Right cardiac atrium (tissue), 5 donors: ENCODE results near the gene NCAN. TPM values are rescaled to one million over a fixed set of nuclear protein-coding genes. Genes with fewer than 3 reads are reported as not detected.

Experiments used
- ATAC-seq, 2 donors: fragments of 200-7000 bp; cut with Tn5 transposase; one replicate each; pipeline versions ENCODE4 v1.8.0 to v1.9.1; 2020; ENCODE audit warnings: moderate library complexity in 2 of 2, mild to moderate bottlenecking in 1 of 2
- DNase-seq, 3 donors: peaks; one replicate each; pipeline ENCODE4 v3.0.0-alpha.2; 2020
- H3K27ac ChIP-seq: one replicate; pipeline ENCODE4 v1.5.1; 2013; ENCODE audit warnings: mild to moderate bottlenecking, low read length, control low read depth, moderate library complexity
- H3K27me3 ChIP-seq: one replicate; pipeline ENCODE4 v1.6.1; 2013; ENCODE audit not compliant: control insufficient read depth, insufficient read depth
- H3K4me1 ChIP-seq: one replicate; pipeline ENCODE4 v1.6.1; 2013; ENCODE audit warnings: low read length; ENCODE audit not compliant: control insufficient read depth, insufficient read depth
- H3K4me3 ChIP-seq: one replicate; pipeline ENCODE4 v1.5.1; 2013; ENCODE audit warnings: low read length, control low read depth
- H3K9me3 ChIP-seq: one replicate; pipeline ENCODE4 v1.6.1; 2013; ENCODE audit warnings: low read length; ENCODE audit not compliant: control insufficient read depth
- WGBS: extraction: QIAGEN DNeasy Blood & Tissue Kit; methylation state at CpG from one replicate; pipeline ENCODE4 v1.1.7; 2013; 5-methylcytosine and 5-hydroxymethylcytosine counted together
- intact Hi-C, 4 donors: fragments of 100-400 bp; cut with DNase I; formaldehyde crosslinking; loops; one replicate each; pipeline versions ENCODE4 v1.11.0 to v1.14.0; 2022 to 2023
- polyA plus RNA-seq: library from polyadenylated mRNA; stranded (reverse); fragments of 200-250 nt; gene quantifications from one replicate; pipeline ENCODE4 v1.2.3, GENCODE V29; 2013
- total RNA-seq, 4 donors: library from RNA; stranded (reverse); fragmentation: NEBNext Ultra II Directional; extraction: Animal tissue kit (Norgen Biotek cat#: 25700); gene quantifications; one replicate each; pipeline ENCODE4 v1.2.1, GENCODE V29; 2021
- donor health status: healthy with polysubstance abuse.
- donor health status: DM: no; HTN: yes; CAD: no.
- donor health status: DM: no; HTN: no; CAD: no.
- donor health status: DM: no; HTN: yes; CAD: no; lungs with severe emphysema.
- donor health status: DM: yes; HTN: yes; CAD: no.

NCAN gene
- total and polyA plus RNA-seq, 5 donors: not detected

GRCh38 chr19:19300613-19301012, 88.9 kb downstream of the NCAN start:
- intact Hi-C loops: no loop called here
- Histone ChIP-seq H3K9me3 (no peaks in the 10 kb centered on the region), H3K27me3 (no peaks in the 10 kb centered on the region), H3K4me1 (no peaks in the 10 kb centered on the region), H3K27ac (no peak overlapping the region), H3K4me3 (no peak overlapping the region)
- 95% methylated on average over 12 of the region's 12 CpGs for WGBS
- ATAC-seq (no peak), DNase-seq (no peak)

Other genes with a start within 250 kb of the NCAN start
- 10 to 100 TPM; 50.3 to 77.7 (median 71.0) TPM for gene SUGP2, start 178.4 kb upstream of the NCAN start, total RNA-seq
- gene SUGP2, start 178.4 kb upstream of the NCAN start, polyA plus RNA-seq: 48.3 TPM
- gene ARMC6, start 178.4 kb upstream of the NCAN start, total RNA-seq: 10 to 100 TPM; 12.1 to 14.7 (median 13.8) TPM
- gene ARMC6, start 178.4 kb upstream of the NCAN start, polyA plus RNA-seq: 16.7 TPM
- gene SLC25A42, start 148.0 kb upstream of the NCAN start, total RNA-seq: 10 to 100 TPM; 13.4 to 18.7 (median 13.7) TPM
- gene SLC25A42, start 148.0 kb upstream of the NCAN start, polyA plus RNA-seq: 15.7 TPM
- gene TMEM161A, start 73.5 kb upstream of the NCAN start, total RNA-seq: 10 to 100 TPM; 14.0 to 27.0 (median 21.0) TPM
- 19.5 TPM for gene TMEM161A, start 73.5 kb upstream of the NCAN start, polyA plus RNA-seq
- 1 to 10 TPM in 1 of 4 donors, under 1 TPM in 3; 0.42 to 1.1 (median 0.47) TPM for gene MEF2B, start 41.7 kb upstream of the NCAN start, total RNA-seq
- 0.23 TPM for gene MEF2B, start 41.7 kb upstream of the NCAN start, polyA plus RNA-seq
- 10 to 100 TPM; 27.5 to 33.2 (median 31.3) TPM for gene BORCS8, start 19.8 kb upstream of the NCAN start, total RNA-seq
- 30.3 TPM for gene BORCS8, start 19.8 kb upstream of the NCAN start, polyA plus RNA-seq
- gene RFXANK, start 19.7 kb upstream of the NCAN start, total RNA-seq: 10 to 100 TPM; 35.2 to 46.1 (median 44.7) TPM
- 55.0 TPM for gene RFXANK, start 19.7 kb upstream of the NCAN start, polyA plus RNA-seq
- gene NR2C2AP, start 8.5 kb upstream of the NCAN start, total RNA-seq: 1 to 10 TPM; 6.4 to 10.0 (median 6.7) TPM
- gene NR2C2AP, start 8.5 kb upstream of the NCAN start, polyA plus RNA-seq: 8.1 TPM
- 1 to 10 TPM in 1 of 4 donors, under 1 TPM in 3; 0.48 to 1.3 (median 0.90) TPM for gene TM6SF2, start 61.3 kb downstream of the NCAN start, total RNA-seq
- gene TM6SF2, start 61.3 kb downstream of the NCAN start, polyA plus RNA-seq: 0.34 TPM
- 10 to 100 TPM; 34.8 to 44.9 (median 41.5) TPM for gene SUGP1, start 108.6 kb downstream of the NCAN start, total RNA-seq
- 27.4 TPM for gene SUGP1, start 108.6 kb downstream of the NCAN start, polyA plus RNA-seq
- gene MAU2, start 108.9 kb downstream of the NCAN start, total RNA-seq: 10 to 100 TPM; 26.5 to 36.2 (median 32.2) TPM
- gene MAU2, start 108.9 kb downstream of the NCAN start, polyA plus RNA-seq: 20.5 TPM
- 10 to 100 TPM; 31.4 to 53.9 (median 36.0) TPM for gene GATAD2A, start 193.7 kb downstream of the NCAN start, total RNA-seq
- 12.2 TPM for gene GATAD2A, start 193.7 kb downstream of the NCAN start, polyA plus RNA-seq